ENCODE data around the gene GDF11. TPM values are rescaled to one million over a fixed set of nuclear protein-coding genes. Genes with fewer than 3 reads are reported as not detected.
A peak's percentile ranks its signal among the peaks of the same experiment; 100 is the strongest.

The GDF11 gene
- total and polyA plus RNA-seq, 5 donors: 11.5 to 17.5 (median 16.4) TPM

- intact Hi-C loops (cut with DNase I): no loop called here
- H3K4me3 ChIP-seq (ENCODE audit: low read length): no peak overlapping the region
- H3K27ac ChIP-seq (ENCODE audit: low read length): no peak overlapping the region
- H3K4me1 ChIP-seq (ENCODE audit: control insufficient read depth, insufficient read depth, low read length): no peaks in the 10 kb centered on the region
- ATAC-seq (no peak), DNase-seq (no peak)
- no peaks in the 10 kb centered on the region for H3K9me3 ChIP-seq (ENCODE audit: control insufficient read depth, low read length)
- WGBS: 96% methylated on average over 6 of the region's 6 CpGs
- H3K27me3 ChIP-seq (ENCODE audit: control insufficient read depth, insufficient read depth): no peaks in the 10 kb centered on the region
Observed at GRCh38 chr12:55760663-55761062, 17.7 kb downstream of the GDF11 start.

GRCh38 chr12:55762646-55763045 is 19.7 kb downstream of the GDF11 start:
- DNase-seq (no peak), ATAC-seq (no peak)
- H3K27ac ChIP-seq (ENCODE audit: low read length): no peak overlapping the region
- no peaks in the 10 kb centered on the region for H3K27me3 ChIP-seq (ENCODE audit: control insufficient read depth, insufficient read depth)
- no peak overlapping the region for H3K4me3 ChIP-seq (ENCODE audit: low read length)
- intact Hi-C loops (cut with DNase I): no loop called here
- no peaks in the 10 kb centered on the region for H3K9me3 ChIP-seq (ENCODE audit: control insufficient read depth, low read length)
- no peaks in the 10 kb centered on the region for H3K4me1 ChIP-seq (ENCODE audit: control insufficient read depth, insufficient read depth, low read length)

DNA sequence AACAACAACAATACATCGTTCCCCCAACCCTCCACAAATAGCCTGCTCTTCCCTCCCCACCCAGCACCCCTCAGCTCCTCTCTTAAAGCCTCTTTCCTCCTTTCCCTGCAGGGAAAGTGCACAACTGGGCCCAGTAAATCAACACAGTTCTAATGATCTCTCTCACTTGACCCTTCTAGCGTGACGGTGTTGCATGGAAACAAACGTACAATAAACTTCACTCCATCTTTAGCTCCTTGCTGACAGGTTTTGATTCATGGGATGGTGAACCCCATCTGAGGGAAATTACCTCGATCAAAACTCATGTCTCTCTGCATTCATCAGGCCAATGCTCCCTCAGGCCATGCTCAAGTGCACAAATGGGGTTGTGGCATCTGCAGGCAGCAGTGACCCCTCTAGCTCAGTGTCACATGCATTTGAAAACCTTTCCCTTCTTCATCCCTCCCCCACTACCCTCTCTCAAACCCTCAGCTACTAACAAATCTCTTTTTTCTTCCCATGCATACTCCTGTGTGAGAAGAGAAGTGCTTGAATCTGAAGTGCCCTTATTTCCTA is 22.9 kb downstream of the GDF11 start:
- H3K27me3 ChIP-seq (ENCODE audit: control insufficient read depth, insufficient read depth): no peaks in the 10 kb centered on the region
- intact Hi-C loops (cut with DNase I): no loop called here
- WGBS: 80% methylated on average over 5 of the region's 5 CpGs
- DNase-seq (no peak), ATAC-seq (no peak)
- no peaks in the 10 kb centered on the region for H3K4me1 ChIP-seq (ENCODE audit: control insufficient read depth, insufficient read depth, low read length)
- no peaks in the 10 kb centered on the region for H3K9me3 ChIP-seq (ENCODE audit: control insufficient read depth, low read length)
- no peak overlapping the region for H3K4me3 ChIP-seq (ENCODE audit: low read length)
- H3K27ac ChIP-seq (ENCODE audit: low read length): no peak overlapping the region

DNA sequence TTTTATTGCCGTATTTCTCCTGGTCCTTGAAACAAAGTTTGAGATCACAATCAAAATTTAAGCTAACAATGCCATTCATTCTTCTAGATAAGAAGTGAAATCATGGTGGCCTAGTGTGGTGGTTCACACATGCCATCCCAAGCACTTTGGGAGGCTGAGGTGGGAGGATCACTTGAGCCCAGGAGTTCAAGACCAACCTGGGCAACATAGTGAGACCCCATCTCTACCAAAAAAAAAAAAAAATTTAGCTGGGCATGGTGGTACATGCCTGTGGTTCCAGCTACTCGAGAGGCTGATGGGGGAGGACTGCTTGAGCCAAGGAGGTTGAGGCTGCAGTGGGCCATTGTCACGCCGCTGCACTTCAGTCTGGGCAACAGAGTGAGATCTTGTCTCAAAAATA is 24.2 kb downstream of the GDF11 start:
- DNase-seq: no peak
- no peak for ATAC-seq
- Histone ChIP-seq H3K27ac (ENCODE audit: low read length) (no peak overlapping the region), H3K9me3 (ENCODE audit: control insufficient read depth, low read length) (no peaks in the 10 kb centered on the region), H3K4me3 (ENCODE audit: low read length) (no peak overlapping the region), H3K4me1 (ENCODE audit: control insufficient read depth, insufficient read depth, low read length) (no peaks in the 10 kb centered on the region), H3K27me3 (ENCODE audit: control insufficient read depth, insufficient read depth) (no peaks in the 10 kb centered on the region)
- WGBS: 97% methylated on average over 4 of the region's 4 CpGs
- intact Hi-C loops (cut with DNase I): no loop called here

GRCh38 chr12:55771736-55772135 is 28.8 kb downstream of the GDF11 start:
- Histone ChIP-seq H3K9me3 (ENCODE audit: control insufficient read depth, low read length) (no peaks in the 10 kb centered on the region), H3K27me3 (ENCODE audit: control insufficient read depth, insufficient read depth) (no peaks in the 10 kb centered on the region), H3K27ac (ENCODE audit: low read length) (no peak overlapping the region), H3K4me3 (ENCODE audit: low read length) (no peak overlapping the region), H3K4me1 (ENCODE audit: control insufficient read depth, insufficient read depth, low read length) (no peaks in the 10 kb centered on the region)
- 67% methylated on average over 6 of the region's 6 CpGs for WGBS
- intact Hi-C loops (cut with DNase I): no loop called here
- ATAC-seq (no peak), DNase-seq (no peak)

GRCh38 chr12:55777856-55778255 is 34.9 kb downstream of the GDF11 start:
- no peak overlapping the region for H3K27ac ChIP-seq (ENCODE audit: low read length)
- ATAC-seq (no peak), DNase-seq (no peak)
- no peaks in the 10 kb centered on the region for H3K4me1 ChIP-seq (ENCODE audit: control insufficient read depth, insufficient read depth, low read length)
- no peak overlapping the region for H3K4me3 ChIP-seq (ENCODE audit: low read length)
- H3K27me3 ChIP-seq (ENCODE audit: control insufficient read depth, insufficient read depth): no peaks in the 10 kb centered on the region
- intact Hi-C loops (cut with DNase I): no loop called here
- 89% methylated on average over 3 of the region's 3 CpGs for WGBS
- no peaks in the 10 kb centered on the region for H3K9me3 ChIP-seq (ENCODE audit: control insufficient read depth, low read length)

- ATAC-seq: no peak
- Histone ChIP-seq H3K4me3 (ENCODE audit: low read length) (no peak overlapping the region), H3K4me1 (ENCODE audit: control insufficient read depth, insufficient read depth, low read length) (no peaks in the 10 kb centered on the region), H3K9me3 (ENCODE audit: control insufficient read depth, low read length) (no peaks in the 10 kb centered on the region), H3K27me3 (ENCODE audit: control insufficient read depth, insufficient read depth) (no peaks in the 10 kb centered on the region), H3K27ac (ENCODE audit: low read length) (no peak overlapping the region)
- 74% methylated on average over 2 of the region's 2 CpGs for WGBS
- no peak for DNase-seq
- intact Hi-C loops (cut with DNase I): no loop called here
Observed at GRCh38 chr12:55780685-55781084, 37.8 kb downstream of the GDF11 start.

DNA sequence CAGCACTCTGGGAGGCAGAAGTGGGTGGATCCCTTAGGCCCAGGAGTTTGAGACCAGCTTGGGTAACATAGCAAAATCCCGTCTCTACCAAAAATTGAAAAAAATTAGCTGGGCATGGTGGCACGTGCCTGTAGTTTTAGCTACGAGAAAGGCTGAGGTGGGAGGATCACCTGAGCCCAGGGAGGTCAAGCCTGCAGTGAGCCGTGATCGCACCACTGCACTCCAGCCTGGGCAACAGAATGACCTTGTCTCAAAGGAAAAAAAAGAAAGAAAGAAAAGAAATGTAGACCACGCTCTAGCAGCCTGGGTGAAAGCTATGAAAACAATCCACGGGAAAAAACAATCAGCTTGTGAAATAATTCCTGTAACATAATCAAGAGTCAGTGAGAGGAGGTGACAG is 45.6 kb downstream of the GDF11 start:
- H3K27ac ChIP-seq (ENCODE audit: low read length): no peak overlapping the region
- H3K9me3 ChIP-seq (ENCODE audit: control insufficient read depth, low read length): no peaks in the 10 kb centered on the region
- H3K4me3 ChIP-seq (ENCODE audit: low read length): no peak overlapping the region
- ATAC-seq (no peak), DNase-seq (no peak)
- no peaks in the 10 kb centered on the region for H3K27me3 ChIP-seq (ENCODE audit: control insufficient read depth, insufficient read depth)
- intact Hi-C loops (cut with DNase I): no loop called here
- WGBS: 91% methylated on average over 7 of the region's 7 CpGs
- no peaks in the 10 kb centered on the region for H3K4me1 ChIP-seq (ENCODE audit: control insufficient read depth, insufficient read depth, low read length)

DNA sequence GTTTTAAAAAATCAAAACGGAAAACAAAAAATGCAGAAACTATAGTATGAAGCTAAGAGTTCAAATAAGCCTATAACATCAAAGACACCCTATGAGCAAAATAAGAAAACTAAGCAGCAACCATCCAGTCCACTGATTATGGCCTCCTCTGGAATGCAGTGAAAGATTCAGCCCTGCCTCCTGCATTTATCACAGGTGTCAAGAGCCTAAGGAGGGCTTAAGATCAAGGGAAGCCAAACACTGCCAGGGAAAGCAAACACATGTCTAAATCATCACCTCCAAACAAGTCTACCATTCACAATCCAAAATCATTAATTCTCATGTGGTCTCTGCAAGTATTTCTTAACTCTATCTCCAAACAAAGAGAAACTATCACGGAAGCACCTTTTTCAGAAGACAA is 46.2 kb downstream of the GDF11 start:
- 89% methylated on average over 2 of the region's 2 CpGs for WGBS
- no peak overlapping the region for H3K4me3 ChIP-seq (ENCODE audit: low read length)
- no peaks in the 10 kb centered on the region for H3K27me3 ChIP-seq (ENCODE audit: control insufficient read depth, insufficient read depth)
- H3K27ac ChIP-seq (ENCODE audit: low read length): no peak overlapping the region
- intact Hi-C loops (cut with DNase I): no loop called here
- DNase-seq (no peak), ATAC-seq (no peak)
- no peaks in the 10 kb centered on the region for H3K4me1 ChIP-seq (ENCODE audit: control insufficient read depth, insufficient read depth, low read length)
- H3K9me3 ChIP-seq (ENCODE audit: control insufficient read depth, low read length): no peaks in the 10 kb centered on the region

DNA sequence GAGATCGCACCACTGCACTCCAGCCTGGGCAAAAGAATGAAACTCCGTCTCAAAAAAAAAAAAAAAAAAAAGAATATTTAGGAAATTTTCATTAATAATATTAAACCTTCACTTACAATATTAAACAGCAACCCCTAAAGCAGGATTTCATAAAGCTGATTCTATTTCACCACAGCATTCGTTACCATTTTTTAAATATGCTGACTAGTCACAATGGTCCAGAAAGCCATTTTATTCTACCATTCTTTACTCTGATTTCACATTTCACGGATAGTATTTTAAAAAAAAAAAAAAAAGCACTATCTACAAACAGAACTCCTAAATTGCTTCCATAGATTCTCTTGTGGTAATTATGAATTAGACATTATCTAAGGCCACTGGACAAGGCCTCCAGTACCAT is 47.0 kb downstream of the GDF11 start:
- Histone ChIP-seq H3K27me3 (ENCODE audit: control insufficient read depth, insufficient read depth) (no peaks in the 10 kb centered on the region), H3K4me1 (ENCODE audit: control insufficient read depth, insufficient read depth, low read length) (no peaks in the 10 kb centered on the region), H3K9me3 (ENCODE audit: control insufficient read depth, low read length) (no peaks in the 10 kb centered on the region), H3K27ac (ENCODE audit: low read length) (no peak overlapping the region), H3K4me3 (ENCODE audit: low read length) (no peak overlapping the region)
- intact Hi-C loops (cut with DNase I): loop anchor here in 3 of 4 donors (10.0 kb wide), 1 partner anchor 45 kb away; the partner anchor contains the start of gene GDF11 (in 3 of the 3)
- 92% methylated on average over 4 of the region's 4 CpGs for WGBS
- DNase-seq (no peak), ATAC-seq (no peak)

DNA sequence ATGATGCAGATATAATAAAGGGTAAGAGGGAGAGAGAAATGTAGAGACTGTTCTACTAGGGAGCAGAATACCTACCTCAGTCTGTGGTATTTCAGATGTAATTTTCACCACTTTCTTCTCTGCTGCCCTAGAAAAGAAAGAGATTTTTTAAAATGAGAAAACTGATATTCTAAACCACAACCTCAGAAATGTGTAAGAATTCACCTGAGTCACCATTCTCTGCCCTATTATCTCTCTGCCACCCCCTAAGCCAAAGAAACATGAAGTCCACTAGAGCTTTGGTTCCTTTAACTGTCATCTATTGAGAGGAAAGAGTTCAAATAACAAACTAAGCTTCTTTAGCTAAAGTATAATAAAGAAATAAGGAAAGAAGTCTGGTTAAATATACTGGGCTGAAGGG is 53.0 kb downstream of the GDF11 start:
- intact Hi-C loops (cut with DNase I): loop anchor here in 3 of 4 donors (10.0 kb wide), 1 partner anchor 51 kb away; the partner anchor contains the start of gene GDF11 (in 3 of the 3)
- DNase-seq (no peak), ATAC-seq (no peak)
- Histone ChIP-seq H3K4me1 (ENCODE audit: control insufficient read depth, insufficient read depth, low read length) (no peaks in the 10 kb centered on the region), H3K27ac (ENCODE audit: low read length) (no peak overlapping the region), H3K9me3 (ENCODE audit: control insufficient read depth, low read length) (no peaks in the 10 kb centered on the region), H3K4me3 (ENCODE audit: low read length) (no peak overlapping the region), H3K27me3 (ENCODE audit: control insufficient read depth, insufficient read depth) (no peaks in the 10 kb centered on the region)

DNA sequence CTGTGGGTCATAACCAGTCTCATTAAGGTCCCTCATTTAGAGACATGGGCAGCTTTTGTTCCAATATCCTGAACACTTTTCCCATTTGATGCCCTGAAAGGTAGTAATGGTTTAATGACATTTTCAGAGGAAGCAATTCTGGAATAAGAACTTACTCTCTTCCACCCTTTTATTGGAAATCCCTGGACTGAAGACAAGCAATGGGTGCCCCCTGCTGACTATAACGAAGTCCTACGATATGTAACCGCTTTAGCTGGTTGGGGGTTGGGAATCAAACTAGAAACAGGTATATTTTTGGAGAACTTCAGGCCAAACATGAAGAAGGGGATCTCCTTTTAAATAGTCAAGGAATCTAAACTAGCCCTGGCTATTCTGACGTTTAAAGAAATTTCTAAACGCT is 54.1 kb downstream of the GDF11 start:
- peak in 1 of 2 donors; percentile 51 for ATAC-seq

More for the DNA sequence above, 54.1 kb downstream of the GDF11 start:
- no peak for DNase-seq
- Histone ChIP-seq H3K9me3 (ENCODE audit: control insufficient read depth, low read length) (no peaks in the 10 kb centered on the region), H3K27me3 (ENCODE audit: control insufficient read depth, insufficient read depth) (no peaks in the 10 kb centered on the region), H3K4me1 (ENCODE audit: control insufficient read depth, insufficient read depth, low read length) (peaks cover 1% of the 10 kb centered on the region), H3K27ac (ENCODE audit: low read length) (no peak overlapping the region), H3K4me3 (ENCODE audit: low read length) (no peak overlapping the region)
- intact Hi-C loops (cut with DNase I): loop anchor here in 3 of 4 donors (10.0 kb wide), 1 partner anchor 52 kb away; the partner anchor contains the start of gene GDF11 (in 3 of the 3)
- 48% methylated on average over 5 of the region's 5 CpGs for WGBS
